Activated CD8-positive, alpha-beta memory T cell treated with anti-CD3 and anti-CD28 coated beads, Interleukin-2, amount 50 U/mL, for 48 hours (primary cell): ENCODE results near the gene KDM4B.

Source experiments
- DNase-seq: peaks from one replicate; pipeline ENCODE4 v3.0.0-alpha.2; 2020

KDM4B gene

DNA sequence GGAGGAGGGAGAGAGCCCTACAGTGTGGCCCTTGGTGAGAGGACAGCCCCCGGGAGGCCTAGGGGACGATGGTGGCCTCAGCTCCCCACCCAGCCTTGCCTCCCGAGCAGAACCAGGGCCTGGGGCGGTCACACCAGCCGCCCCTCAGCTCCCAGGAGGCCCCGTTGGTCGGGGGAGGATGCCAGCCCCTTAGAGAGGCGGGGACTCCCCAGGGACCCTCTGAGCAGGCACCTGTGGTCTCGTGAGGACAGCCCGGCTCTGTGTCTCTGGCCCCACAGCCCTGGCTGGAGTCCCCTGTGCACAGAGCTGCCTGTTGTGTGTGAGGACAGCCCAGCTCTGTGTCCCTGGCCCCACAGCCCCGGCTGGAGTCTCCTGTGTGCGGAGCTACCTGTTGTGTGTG, 158.8 kb downstream of the KDM4B start:
- DNase-seq, result no peak

DNA sequence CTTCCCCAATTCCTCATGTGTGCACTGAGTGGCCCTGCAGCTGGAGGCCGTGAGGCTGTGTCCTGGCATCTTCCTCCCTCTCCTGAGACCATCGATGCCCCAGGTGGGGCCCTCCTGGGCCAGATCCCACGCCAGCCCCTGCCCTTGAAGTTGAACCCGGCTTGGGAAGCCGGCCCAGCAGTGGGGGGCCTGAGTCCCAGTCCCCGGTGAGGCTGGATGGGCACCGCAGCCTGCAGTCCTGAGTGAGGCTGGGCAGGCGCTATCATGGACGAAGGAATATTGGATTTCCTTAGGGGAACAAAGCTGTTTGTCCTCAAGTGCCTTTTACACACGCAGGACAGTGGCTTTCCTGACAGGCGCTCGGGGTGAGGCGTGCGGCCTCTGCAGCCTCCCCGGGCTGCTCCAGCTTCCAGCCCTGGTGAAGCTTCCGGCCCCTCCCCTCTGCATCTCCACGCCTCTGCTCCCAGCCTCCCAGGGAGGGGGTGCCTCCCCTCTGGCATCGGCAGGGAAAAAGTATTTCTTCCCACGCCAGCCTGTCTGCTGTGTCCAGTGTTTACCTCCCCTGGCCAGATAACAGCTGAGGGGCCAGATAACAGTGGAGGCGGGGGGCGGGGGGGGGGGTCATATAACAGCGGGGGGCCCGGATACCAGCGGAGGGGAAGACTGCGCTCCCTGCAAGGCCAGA, 159.5 kb downstream of the KDM4B start:
- DNase-seq, result no peak

- DNase-seq, result no peak
Observed at GRCh38 chr19:5128936-5129389, 160.1 kb downstream of the KDM4B start.

DNA sequence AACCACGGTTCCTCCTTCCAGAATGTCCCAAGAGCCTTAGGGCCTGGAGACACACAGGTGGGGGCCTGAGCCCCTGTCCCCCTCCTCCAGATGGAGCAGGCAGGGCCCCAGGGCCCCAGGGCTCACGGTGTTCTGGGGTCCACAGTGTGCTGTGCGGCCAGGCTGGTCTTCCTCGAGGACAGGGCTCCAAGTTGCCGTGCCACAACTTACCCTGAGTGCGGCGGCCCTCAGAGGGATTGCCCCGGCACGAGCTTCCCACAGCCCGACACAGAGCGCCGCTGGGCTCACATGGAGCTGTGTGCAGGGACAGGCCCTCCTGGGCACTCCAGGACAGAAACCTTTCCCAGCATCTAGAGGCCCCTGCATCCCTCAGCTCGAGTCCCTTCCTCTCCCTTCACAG, 160.8 kb downstream of the KDM4B start:
- no peak for DNase-seq

- DNase-seq, result peak; percentile 65
Observed at GRCh38 chr19:5130371-5131030, 161.6 kb downstream of the KDM4B start.

DNA sequence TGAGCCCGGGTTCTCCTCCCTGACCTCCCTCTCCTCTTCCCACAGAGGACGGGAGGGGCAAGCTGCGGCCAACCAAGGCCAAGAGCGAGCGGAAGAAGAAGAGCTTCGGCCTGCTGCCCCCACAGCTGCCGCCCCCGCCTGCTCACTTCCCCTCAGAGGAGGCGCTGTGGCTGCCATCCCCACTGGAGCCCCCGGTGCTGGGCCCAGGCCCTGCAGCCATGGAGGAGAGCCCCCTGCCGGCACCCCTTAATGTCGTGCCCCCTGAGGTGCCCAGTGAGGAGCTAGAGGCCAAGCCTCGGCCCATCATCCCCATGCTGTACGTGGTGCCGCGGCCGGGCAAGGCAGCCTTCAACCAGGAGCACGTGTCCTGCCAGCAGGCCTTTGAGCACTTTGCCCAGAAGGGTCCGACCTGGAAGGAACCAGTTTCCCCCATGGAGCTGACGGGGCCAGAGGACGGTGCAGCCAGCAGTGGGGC, 162.2 kb downstream of the KDM4B start:
- DNase-seq, result no peak

DNA sequence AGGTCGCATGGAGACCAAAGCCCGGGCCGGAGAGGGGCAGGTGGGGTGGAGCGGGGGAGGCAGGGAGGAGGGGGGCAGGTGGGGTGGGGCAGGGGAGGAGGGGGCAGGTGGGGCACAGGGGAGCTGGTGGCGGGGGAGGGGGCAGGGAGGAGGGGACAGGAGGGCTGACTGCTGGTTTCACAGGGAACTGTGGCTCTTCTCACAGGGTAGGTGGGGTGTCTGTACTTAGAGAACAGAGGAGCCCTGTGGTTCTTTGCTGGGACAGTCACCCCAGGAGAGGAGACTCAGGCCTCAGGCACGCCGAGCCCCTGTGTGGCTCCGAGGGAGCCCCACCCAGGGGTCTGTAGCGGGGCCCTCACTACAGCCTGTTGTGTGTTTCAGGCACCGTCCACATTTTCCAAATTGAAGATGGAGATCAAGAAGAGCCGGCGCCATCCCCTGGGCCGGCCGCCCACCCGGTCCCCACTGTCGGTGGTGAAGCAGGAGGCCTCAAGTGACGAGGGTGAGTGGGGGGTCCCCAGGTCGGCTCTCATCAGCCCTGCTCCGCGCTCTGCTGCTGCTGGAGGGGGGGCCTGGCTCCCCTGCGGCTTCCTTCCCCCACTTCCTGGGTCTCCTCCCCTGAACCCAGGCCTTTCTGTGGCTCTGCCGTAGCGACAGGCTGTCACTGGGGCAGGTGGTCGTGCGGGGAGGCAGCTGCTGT, 162.7 kb downstream of the KDM4B start:
- no peak for DNase-seq

GRCh38 chr19:5132206-5132560, 163.3 kb downstream of the KDM4B start:
- no peak for DNase-seq

DNA sequence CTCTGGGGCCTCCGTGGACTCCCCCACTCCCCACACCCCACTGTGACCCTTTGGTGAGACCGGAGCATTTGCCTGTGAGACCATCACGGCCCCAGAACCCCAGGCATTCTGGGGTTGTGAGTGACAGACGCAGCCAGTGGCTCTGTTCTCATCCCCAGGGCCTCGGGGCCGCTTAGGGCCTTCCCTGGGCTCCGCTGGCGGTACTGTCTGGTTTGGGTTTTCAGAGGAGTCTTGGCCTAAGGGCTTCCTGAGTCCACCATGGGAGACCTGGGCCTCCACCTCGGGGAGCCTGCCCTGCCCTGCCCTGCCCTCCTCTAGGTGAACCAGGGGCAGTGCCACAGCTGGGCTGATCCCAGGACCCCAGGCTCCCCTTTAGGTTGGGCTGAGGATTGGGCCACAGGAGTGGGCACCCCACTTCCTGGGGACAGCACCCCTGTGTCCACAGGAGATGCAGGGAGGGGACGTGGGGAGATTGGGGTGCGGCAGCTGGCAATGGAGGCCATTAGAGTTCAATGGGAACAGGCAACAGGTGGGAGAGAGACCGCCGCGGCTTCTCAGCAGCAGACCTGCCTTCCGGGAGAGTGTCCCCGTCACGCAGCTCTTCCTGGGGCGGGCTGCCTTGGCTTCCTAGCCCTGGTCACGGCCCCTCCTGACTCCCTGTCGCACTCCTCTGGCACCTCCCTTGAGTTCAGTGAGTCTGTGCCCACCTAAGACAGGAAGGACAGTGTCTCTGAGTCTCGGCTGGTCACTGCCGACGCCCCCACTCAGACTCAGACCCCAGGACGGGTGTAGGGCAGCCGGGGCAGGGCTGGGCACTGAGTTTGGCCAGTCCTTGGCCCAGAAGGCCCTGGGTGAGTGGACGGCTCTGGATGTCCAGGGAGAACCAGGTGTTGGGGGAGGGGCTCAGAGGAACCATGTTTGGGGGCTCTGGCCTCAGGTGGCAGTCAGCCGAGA, 164.1 kb downstream of the KDM4B start:
- DNase-seq, result no peak

- DNase-seq, result no peak
Observed at GRCh38 chr19:5133986-5134595, 165.2 kb downstream of the KDM4B start.

- DNase-seq, result no peak
Observed at GRCh38 chr19:5134691-5135090, 165.8 kb downstream of the KDM4B start.

DNA sequence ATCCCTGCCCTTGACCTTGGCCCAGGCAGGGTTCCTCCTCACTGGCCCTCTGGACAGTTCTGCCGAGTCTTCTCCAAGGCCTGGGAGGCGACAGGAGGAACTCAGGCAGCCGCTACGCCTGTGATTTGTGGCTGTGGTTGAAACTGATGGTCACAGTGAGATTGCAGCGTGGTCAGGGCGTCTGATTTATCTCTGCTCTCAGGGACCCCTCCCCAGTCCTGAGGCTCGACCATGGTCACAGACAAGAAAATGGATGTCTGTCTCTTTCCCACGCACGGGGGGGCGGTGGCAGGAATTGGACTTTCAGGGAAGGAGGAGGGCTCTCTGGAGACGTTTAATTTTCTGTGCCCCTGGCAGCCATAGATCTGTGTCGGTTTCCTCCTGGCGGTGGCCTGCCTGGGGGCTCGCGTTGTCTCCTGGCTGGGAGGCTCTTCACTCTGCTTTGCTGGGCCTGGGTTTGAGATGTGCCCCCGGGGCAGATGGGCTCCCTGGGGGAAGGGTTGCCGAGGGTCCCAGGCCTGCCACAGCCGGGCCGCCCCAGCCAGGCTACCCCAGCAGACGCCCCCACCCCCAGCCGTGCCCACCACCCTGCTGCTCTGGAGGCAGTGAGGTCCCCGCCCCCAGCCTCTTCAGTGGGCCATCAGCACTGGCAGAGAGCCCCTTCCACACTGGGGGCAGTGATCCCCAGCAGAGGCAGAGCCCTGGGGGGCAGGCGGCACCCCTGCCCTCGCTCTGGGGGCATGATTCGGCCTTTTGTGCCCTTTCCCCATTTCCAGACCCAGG, 167.4 kb downstream of the KDM4B start:
- no peak for DNase-seq

DNA sequence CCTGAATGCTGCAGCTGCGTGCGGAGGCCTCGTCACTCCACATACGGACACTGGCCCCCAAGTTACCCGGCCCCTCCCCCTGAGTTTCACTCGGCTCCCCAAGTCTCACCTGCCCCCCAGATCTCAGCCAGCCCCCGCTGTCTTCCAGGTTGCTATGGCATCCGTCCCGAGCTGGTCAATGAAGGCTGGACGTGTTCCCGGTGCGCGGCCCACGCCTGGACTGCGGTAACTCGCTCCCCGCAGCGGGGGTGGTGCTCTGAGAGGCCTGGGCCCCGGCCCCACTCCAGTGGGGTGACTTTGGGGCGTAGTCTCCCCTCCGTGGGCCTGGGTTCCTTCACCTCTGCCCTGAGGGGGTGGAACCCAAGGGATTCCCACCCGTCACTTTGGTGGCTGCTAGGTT, 168.2 kb downstream of the KDM4B start:
- no peak for DNase-seq

GRCh38 chr19:5137571-5138124, 168.7 kb downstream of the KDM4B start:
- no peak for DNase-seq

DNA sequence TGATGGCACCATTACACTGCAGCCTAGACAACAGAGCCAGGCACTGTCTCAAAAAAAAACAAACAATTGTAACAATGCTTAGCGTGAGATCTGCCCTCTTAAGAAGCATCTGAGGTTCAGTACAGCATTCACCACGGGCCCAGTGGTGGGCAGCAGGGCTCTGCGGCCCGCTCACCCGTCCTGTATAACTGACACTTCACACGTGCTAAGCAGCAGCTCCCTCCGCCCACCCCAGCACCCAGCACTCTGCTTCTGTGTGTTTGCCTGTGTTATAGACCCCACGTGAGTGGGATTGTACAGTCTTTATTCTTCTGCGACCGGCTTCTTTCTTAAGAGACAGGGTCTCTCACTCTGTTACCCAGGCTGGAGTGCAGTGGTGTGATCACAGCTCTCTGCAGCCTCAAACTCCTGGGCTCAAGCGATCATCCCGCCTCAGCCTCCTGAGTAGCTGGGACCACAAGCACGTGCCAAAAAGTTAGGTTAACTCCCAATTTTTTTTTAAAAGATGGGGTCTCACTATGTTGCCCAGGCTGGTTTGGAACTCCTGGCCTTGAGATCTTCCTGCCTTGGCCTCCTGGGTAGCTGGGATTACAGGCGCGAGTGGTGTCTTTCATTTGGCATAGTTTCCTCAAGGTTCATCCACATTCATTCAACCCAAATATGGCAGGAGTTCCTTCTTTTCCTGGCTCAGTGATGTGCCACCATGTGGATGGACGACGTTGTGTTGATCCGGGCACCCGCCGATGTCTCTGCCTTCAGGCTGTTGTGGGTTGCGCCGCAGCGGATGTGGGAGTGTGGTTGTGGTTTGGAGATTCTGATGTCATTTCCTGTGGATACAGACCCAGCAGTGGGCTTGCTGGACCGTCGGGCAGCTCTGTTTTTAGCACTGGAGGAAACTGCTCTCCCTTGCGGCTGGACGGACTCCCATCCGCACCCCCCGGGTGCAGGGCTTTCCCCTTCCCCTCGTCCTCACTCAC, 170.0 kb downstream of the KDM4B start:
- peak; percentile 93 for DNase-seq

DNA sequence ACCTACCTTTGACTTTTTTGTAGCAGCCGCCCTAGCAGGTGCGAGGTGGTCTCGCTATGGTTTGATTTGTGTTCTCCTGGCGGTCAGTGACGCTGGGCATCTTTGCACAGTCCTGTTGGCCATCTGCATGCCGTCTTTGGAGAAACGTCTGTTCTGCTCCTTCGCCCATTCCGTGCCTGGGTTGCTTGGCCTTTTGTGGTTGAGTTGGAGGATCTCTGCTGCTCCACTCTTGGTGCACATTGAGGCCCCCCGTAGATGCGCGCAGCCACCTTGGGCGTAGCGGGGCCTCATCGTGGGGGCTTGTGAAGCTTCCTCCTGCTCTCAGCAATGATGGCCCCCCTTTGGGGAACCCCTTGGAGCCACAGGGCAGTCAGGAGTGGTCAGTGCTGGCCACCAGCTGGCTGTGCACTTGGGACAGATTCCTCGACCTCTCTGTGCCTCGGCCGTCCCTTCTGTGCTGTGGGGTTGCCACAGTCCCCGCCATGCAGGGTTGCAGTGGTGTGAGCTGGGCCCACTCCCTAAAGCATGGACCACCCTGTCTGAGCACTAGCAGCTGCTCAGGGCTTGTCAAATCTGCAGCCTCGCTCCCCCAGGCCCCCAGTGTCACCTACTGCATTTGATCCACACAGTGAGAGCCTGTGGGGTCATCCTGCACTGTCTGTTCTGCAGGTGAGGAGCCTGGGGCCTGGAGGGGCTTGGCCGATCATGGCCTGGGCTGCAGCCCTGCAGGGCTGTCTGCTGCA, 170.8 kb downstream of the KDM4B start:
- no peak for DNase-seq

DNA sequence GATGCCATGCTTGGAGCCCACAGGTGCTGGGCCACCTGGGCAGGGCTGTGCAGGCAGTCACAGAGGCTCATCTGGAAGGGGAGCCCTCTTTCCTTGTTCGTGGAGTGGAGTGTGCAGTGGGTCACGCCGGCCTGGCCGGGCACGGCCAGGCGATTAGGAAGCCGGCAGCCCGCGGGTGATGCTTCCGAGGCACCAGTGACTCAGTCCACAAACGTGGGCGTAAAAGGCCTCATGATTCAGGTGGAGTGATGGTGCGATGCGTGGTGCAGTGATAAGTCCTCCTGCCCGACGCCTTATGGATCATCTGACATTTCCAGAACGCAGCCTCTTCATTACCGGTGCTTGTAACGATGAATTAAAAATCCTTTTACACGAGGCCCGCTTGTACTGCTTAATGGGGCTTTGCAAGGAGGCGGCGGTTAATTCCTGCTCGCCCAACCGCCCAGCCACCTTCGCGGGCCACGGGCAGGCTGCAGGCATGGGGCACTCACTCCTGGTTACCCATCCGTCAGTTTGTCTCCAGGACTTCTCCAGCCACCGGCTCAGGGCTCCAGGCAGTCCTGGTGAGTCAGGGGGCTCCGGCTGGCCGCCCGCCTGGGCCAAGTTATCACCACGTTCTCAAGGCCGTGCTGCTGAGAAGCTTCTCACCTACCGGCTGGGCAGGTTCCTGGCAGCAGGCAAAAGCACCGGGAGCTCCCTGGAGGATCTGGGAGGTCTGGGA, 172.4 kb downstream of the KDM4B start:
- no peak for DNase-seq
